SK-N-MC (cell line): ENCODE data around the gene TMEM54.

ENCODE experiments used
- EZH2 ChIP-seq: fragments of 200-600 bp; sonication (generic); IDR thresholded peaks from one replicate; pipeline ENCODE4 v1.6.1; 2017; ENCODE audit warnings: antibody characterized with exemption
- FOXP2 ChIP-seq: optimal IDR thresholded peaks from 2 replicates; pipeline ENCODE3; 2011; ENCODE audit warnings: mild to moderate bottlenecking, moderate library complexity; ENCODE audit not compliant: insufficient read depth; ENCODE audit errors: extremely low read length, control extremely low read depth
- POLR2AphosphoS5 ChIP-seq: IDR thresholded peaks from 2 replicates; pipeline ENCODE4 v1.6.1; 2012; ENCODE audit warnings: mild to moderate bottlenecking, low read depth, low read length, borderline replicate concordance

- TF ChIP-seq EZH2 (no peak), POLR2AphosphoS5 (no peak), FOXP2 (no peak)
These were observed 23.7 kb downstream of the TMEM54 start for GRCh38 chr1:32877211-32878110.
